Rectal smooth muscle tissue (tissue), 1 donor: Measurements from ENCODE around the gene SREBF2.
A peak's percentile ranks its signal among the peaks of the same experiment; 100 is the strongest.

ENCODE experiments used
- H3K27ac ChIP-seq: one replicate; pipeline ENCODE4 v1.7.0; 2013; ENCODE audit warnings: low read depth, low read length, inconsistent platforms
- H3K27me3 ChIP-seq: one replicate; pipeline ENCODE4 v1.7.0; 2013; ENCODE audit warnings: low read length; ENCODE audit not compliant: control insufficient read depth, insufficient read depth
- H3K36me3 ChIP-seq: one replicate; pipeline ENCODE4 v1.7.0; 2013; ENCODE audit warnings: low read length; ENCODE audit not compliant: control insufficient read depth, insufficient read depth
- H3K4me1 ChIP-seq: one replicate; pipeline ENCODE4 v1.7.0; 2013; ENCODE audit warnings: low read length; ENCODE audit not compliant: control insufficient read depth, insufficient read depth
- H3K4me3 ChIP-seq: one replicate; pipeline ENCODE4 v1.7.0; 2013; ENCODE audit warnings: low read length
- H3K9ac ChIP-seq: one replicate; pipeline ENCODE4 v1.7.0; 2013; ENCODE audit warnings: low read length

SREBF2 gene

DNA sequence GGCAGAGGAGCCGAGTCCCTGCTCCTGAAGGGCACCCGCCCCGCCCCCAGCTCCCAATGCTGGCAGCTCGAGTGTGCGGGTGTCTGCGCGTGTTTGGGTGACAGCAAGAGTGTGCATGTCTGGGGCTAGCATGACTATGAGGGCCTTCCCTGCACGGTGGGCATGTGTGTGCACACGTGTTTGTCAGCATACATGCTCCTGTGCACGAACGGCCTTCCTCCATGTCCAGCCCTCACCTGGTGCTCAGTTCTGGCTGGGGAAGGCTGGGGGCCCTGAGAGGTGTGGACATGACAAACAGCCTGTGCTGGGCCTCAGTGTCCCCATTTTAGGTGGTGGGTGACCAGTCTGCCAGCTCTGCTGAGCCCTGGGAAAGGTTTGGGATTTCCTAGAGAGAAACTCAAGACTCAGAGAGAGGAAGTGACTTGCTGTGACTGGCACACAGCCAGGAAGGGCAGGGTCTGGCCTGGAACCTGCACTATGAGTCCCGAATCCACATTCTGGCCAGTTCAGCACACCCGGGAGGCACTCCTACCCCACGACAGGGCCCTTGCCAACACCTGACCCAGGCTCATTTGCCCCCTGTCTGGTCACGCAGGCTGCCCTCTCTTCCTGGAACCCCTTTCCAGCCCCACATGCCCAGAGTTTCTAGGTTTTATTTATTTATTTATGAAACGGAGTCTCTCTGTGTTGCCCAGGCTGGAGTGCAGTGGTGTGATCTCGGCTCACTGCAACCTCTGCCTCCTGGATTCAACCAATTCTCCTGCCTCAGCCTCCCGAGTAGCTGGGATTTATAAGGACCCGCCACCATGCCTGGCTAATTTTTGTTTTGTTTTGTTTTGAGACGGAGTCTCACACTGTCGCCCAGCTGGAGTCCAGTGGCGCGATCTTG lies 85.2 kb downstream of the SREBF2 start:
- no peaks in the 10 kb centered on the region for H3K4me1 ChIP-seq
- H3K27me3 ChIP-seq: peaks cover 26% of the 10 kb centered on the region
- H3K27ac ChIP-seq: no peak overlapping the region
- no peak overlapping the region for H3K9ac ChIP-seq
- no peak overlapping the region for H3K4me3 ChIP-seq
- no peaks in the 10 kb centered on the region for H3K36me3 ChIP-seq

DNA sequence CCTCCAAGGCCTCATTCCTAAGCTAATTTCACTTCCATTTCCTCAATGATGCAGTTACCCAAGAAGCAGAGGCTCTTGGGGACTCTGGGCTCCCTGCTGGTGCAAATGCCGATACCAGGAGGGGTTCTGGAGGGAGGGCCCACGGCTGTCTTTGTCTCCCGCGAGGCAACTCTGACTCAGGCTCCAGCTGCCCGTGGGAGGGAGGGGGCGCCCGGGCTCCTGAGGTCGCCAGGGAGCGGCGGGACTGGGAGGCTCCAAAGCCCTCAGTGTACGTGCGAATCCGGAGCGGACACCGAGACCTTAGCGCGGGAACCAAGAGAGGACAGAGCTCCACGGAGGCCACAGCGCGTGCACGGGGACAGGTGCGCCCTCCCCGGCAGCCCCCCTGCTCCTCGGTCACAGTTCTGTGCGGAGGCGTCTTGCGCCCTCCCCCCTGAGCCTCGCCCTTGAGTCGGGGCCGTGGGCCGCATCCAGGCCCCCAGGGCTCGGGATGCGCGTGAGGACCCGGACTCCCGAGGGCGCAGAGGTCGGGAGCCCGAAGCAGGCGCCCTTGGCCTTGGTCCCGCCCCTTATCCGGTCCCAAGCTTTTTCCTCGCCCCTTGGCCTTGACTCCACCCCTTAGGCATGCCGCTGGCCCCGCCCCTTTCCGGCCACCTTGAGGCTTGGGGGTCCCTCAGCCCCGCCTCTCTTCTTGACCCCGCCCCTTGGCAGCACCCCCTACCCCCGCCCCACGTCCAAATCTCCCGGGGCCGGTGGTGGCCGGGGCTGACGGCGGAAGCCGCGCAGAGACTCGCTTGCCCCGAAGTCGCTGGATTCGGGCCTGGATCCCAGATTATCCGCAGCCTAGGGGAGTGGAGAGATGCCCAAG lies 86.7 kb downstream of the SREBF2 start:
- Histone ChIP-seq H3K9ac (no peak overlapping the region), H3K27me3 (peaks cover 21% of the 10 kb centered on the region), H3K36me3 (no peaks in the 10 kb centered on the region), H3K4me1 (no peaks in the 10 kb centered on the region), H3K27ac (no peak overlapping the region), H3K4me3 (peak overlapping the region; percentile 66)

DNA sequence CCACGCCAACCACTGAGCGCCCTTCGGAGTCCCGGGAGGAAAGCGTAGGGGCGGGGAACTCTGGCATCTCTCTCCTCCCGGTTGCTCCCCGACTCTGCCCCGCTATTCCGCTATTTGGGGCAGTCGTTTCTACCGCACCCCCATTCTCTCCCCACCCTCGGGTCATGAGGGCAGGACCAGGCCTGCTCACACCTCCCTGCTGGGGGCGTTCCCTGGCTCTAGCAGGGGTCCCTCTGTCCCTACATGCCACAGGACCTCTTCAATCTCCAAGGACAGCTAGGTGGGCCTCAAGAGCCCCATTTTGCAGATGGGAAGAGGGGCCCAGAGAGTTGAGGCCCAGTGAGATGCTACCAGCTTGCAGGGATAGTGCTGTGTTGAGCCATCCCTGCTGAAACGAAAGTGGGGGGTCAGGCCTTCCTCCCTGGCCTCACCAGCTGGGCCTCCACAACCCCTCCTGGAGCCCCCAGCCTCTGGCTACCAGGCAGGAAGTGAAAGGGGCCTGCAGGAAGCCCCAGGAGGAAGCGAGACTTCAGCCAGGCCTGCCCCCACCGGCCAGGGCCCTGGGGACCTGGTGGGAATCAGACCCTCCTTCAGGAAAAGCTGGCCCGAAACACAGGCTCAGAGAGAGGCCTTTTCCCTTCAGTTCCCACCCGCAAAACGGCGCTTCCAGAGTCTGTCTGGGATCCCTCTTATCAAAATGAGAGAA lies 87.5 kb downstream of the SREBF2 start:
- H3K27me3 ChIP-seq: peaks cover 20% of the 10 kb centered on the region
- no peak overlapping the region for H3K9ac ChIP-seq
- H3K36me3 ChIP-seq: no peaks in the 10 kb centered on the region
- H3K27ac ChIP-seq: no peak overlapping the region
- H3K4me1 ChIP-seq: no peaks in the 10 kb centered on the region
- H3K4me3 ChIP-seq: peak overlapping the region; percentile 66

DNA sequence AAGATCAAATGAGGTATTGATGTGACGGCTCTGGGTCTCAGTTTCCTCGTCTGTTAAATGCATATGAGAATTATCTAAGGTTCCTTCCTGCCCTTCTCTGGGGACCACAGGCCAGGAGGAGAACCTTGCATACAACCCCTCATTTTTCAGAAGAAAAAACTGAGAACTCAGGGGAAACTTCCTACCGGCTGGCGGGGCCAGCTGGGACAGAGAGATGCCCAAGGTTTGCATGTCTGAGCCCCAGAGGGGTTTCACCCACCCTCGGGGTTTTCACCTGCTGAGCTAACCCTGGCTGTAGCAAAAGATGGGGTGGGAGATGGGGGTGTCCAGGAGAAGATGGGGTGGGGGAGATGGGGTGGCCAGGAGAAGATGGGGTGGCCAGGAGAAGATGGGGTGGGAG lies 89.4 kb downstream of the SREBF2 start:
- Histone ChIP-seq H3K27me3 (peaks cover 18% of the 10 kb centered on the region), H3K36me3 (no peaks in the 10 kb centered on the region), H3K4me1 (no peaks in the 10 kb centered on the region), H3K4me3 (no peak overlapping the region), H3K27ac (no peak overlapping the region), H3K9ac (no peak overlapping the region)

GRCh38 chr22:41922940-41923594 lies 90.2 kb downstream of the SREBF2 start:
- Histone ChIP-seq H3K36me3 (no peaks in the 10 kb centered on the region), H3K27me3 (peaks cover 15% of the 10 kb centered on the region), H3K27ac (no peak overlapping the region), H3K9ac (no peak overlapping the region), H3K4me3 (no peak overlapping the region), H3K4me1 (no peaks in the 10 kb centered on the region)

DNA sequence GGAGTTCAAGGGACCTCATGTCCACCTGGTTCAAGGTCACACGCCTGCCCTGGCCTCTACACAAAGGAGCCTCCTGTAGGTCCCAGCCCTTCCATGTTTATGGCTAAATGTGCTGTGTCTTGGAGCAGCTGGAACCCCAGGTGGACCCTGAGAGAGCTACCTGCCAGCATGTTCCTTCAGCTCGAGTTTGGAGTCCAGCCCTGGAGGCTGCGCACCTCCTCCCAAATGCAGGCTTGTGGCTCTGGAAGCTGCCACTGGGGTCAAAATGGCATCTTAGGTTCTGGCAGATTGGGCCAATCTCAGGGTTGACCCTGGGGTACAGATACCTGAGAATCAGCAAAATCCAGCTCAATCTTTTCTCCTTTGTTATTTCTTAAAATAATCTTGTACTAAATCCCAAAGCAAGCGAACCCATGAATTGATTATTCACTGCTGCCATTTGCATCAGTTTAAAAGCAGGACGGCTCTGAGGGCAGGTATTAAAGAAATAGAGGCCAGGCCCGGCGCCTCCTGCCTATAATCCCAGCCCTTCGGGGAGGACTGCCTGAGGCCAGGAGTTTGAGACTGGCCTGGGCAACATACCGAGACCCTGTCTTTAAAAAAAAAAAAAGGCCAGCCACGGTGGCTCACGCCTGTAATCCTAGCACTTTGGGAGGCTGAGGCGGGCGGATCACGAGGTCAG lies 90.8 kb downstream of the SREBF2 start:
- H3K9ac ChIP-seq: no peak overlapping the region
- H3K27me3 ChIP-seq: peaks cover 12% of the 10 kb centered on the region
- H3K4me3 ChIP-seq: no peak overlapping the region
- no peaks in the 10 kb centered on the region for H3K4me1 ChIP-seq
- H3K36me3 ChIP-seq: no peaks in the 10 kb centered on the region
- H3K27ac ChIP-seq: no peak overlapping the region

- Histone ChIP-seq H3K4me1 (no peaks in the 10 kb centered on the region), H3K4me3 (peak overlapping the region; percentile 54), H3K36me3 (no peaks in the 10 kb centered on the region), H3K27ac (no peak overlapping the region), H3K9ac (peak overlapping the region; percentile 49), H3K27me3 (peaks cover 10% of the 10 kb centered on the region)
These were observed 93.0 kb downstream of the SREBF2 start for GRCh38 chr22:41925783-41926460.

DNA sequence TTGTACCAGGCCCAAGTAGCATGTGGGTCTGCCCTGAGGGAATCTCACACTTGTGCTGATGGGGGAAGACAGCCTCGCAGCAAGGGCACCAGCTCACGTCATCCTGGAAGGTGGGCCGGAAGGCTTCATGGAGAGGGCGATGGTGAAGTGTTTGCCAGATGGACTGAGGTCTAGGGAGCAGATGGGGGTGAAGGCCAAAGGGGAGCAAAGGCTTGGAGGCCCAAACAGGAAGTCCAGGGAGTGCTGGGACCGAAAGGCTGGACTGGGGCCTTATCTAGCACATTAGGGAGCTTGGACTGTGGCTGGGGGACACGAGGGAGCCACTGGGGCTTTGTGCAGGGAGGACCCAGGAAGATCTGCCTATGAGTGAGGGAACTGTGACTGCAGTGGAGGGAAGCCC lies 94.9 kb downstream of the SREBF2 start:
- peaks cover 9% of the 10 kb centered on the region for H3K27me3 ChIP-seq
- H3K4me3 ChIP-seq: no peak overlapping the region
- H3K4me1 ChIP-seq: no peaks in the 10 kb centered on the region
- no peak overlapping the region for H3K27ac ChIP-seq
- no peaks in the 10 kb centered on the region for H3K36me3 ChIP-seq
- no peak overlapping the region for H3K9ac ChIP-seq

DNA sequence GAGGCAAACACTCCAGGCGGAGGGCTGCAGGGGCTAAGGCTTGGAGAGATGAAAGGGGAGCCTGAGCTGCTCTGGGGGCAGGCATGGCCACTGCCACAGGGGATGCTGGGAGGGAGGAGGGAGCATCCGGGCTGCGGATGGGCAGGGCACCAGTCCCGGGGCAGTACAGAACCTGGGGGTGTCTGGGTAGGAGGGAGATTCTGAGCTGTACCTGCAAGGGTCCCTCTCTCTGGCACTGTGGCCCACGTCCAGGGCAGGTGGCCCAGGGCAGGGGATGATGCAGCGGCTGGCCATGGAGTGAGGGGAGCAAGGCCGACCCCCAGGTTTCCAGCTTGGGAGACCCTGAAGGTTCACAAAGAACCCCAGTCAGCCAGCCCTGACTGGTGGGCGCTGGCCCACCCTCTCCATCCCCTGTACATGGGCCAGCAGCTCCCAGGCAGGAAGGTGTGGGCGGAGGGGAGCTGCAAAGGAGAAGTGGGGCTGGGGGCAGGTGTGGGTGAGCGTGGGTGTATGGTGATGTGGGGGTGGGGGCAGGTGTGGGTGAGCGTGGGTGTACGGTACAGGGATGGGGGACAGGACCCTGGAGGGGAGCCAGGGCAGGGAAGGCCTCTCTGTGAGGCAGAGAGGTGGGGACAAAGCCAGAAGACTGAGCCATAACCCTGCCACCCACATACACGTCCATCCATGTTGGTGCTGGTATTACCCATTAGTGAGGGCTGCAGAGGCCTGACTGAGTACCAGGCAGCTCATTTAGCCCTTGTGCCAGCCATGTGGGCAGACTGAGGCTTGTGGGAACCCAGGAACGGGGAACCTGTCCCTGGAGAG lies 95.9 kb downstream of the SREBF2 start:
- peaks cover 8% of the 10 kb centered on the region for H3K27me3 ChIP-seq
- H3K4me3 ChIP-seq: no peak overlapping the region
- no peak overlapping the region for H3K27ac ChIP-seq
- no peak overlapping the region for H3K9ac ChIP-seq
- no peaks in the 10 kb centered on the region for H3K4me1 ChIP-seq
- H3K36me3 ChIP-seq: no peaks in the 10 kb centered on the region

GRCh38 chr22:41929418-41929810 lies 96.5 kb downstream of the SREBF2 start:
- Histone ChIP-seq H3K9ac (no peak overlapping the region), H3K4me1 (no peaks in the 10 kb centered on the region), H3K36me3 (no peaks in the 10 kb centered on the region), H3K27ac (no peak overlapping the region), H3K27me3 (peaks cover 8% of the 10 kb centered on the region), H3K4me3 (no peak overlapping the region)
